Duodenal mucosa (tissue), 2 donors: Measurements from ENCODE around the gene PNMA6F.

Experiments
- H3K27ac ChIP-seq: one replicate; pipeline ENCODE4 v1.7.0; 2013; ENCODE audit warnings: low read depth, low read length
- H3K27me3 ChIP-seq, 2 donors: one replicate each; pipeline ENCODE4 v1.7.0; 2013; ENCODE audit warnings: low read length in 2 of 2, control low read depth in 1 of 2; ENCODE audit not compliant: insufficient read depth in 2 of 2, control insufficient read depth in 1 of 2
- H3K36me3 ChIP-seq, 2 donors: one replicate each; pipeline ENCODE4 v1.7.0; 2013; ENCODE audit warnings: low read length in 2 of 2, control low read depth in 1 of 2; ENCODE audit not compliant: insufficient read depth in 2 of 2, control insufficient read depth in 1 of 2
- H3K4me1 ChIP-seq, 2 donors: one replicate each; pipeline ENCODE4 v1.7.0; 2013; ENCODE audit warnings: low read length in 2 of 2, control low read depth in 1 of 2; ENCODE audit not compliant: insufficient read depth in 2 of 2, control insufficient read depth in 1 of 2
- H3K4me3 ChIP-seq, 2 donors: one replicate each; pipeline ENCODE4 v1.7.0; 2013; ENCODE audit warnings: low read length in 2 of 2, low read depth in 1 of 2
- H3K9ac ChIP-seq, 2 donors: one replicate each; pipeline ENCODE4 v1.7.0; 2013; ENCODE audit warnings: low read length in 2 of 2, low read depth in 1 of 2
- H3K9me3 ChIP-seq, 2 donors: one replicate each; pipeline ENCODE4 v1.7.0; 2013; ENCODE audit warnings: low read length in 2 of 2, control low read depth in 1 of 2; ENCODE audit not compliant: control insufficient read depth in 1 of 2

Gene PNMA6F

DNA sequence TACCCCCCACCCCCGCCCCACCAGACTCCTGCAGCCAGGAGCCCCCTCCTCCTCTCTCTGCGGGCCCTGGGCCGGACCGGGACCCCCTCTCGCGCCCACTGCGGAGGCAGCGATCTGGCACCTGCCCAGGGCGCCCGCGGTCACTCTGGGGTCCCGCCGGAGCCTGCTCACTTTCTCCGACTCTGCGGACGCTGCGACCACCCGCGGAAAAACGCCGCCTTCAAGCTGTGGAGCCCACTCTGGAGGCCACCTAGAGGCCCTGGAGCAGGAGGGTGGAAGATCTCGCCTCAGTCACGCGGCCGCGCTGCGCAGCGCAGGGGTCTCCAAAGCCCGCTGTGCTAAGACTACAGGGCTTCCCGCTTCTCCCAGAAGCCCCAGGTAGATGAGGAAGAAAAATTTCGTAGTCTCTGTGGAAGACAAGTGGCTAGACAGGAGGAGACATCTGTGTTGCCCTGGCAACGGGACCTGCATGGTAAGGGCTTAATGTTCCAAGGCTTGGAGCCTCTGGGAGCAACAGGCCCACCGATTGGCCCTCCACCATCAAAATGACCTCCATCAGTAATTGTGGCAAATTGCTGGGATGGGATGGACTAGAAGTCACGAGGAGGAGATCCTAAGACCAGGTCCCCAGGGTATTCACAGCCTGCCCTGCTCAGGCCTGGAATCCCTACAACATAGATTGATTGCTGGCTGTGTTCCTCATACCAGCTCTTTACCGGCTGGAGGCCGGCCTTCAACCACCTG lies at the start of gene PNMA6F:
Gene PNMA6F (minus strand): TSS at position 387 of the 744 bp plus-strand sequence. CDS start 1,093 bp downstream, outside the sequence.
- H3K9ac ChIP-seq = no peak within 1 kb of the TSS
- no peaks in the 10 kb centered on the region for H3K27me3 ChIP-seq
- no peak within 1 kb of the TSS for H3K27ac ChIP-seq
- no peaks in the 10 kb centered on the region for H3K4me1 ChIP-seq
- H3K4me3 ChIP-seq = no peak within 1 kb of the TSS
- H3K36me3 ChIP-seq = no peaks in the 10 kb centered on the region
- no peaks in the 10 kb centered on the region for H3K9me3 ChIP-seq

DNA sequence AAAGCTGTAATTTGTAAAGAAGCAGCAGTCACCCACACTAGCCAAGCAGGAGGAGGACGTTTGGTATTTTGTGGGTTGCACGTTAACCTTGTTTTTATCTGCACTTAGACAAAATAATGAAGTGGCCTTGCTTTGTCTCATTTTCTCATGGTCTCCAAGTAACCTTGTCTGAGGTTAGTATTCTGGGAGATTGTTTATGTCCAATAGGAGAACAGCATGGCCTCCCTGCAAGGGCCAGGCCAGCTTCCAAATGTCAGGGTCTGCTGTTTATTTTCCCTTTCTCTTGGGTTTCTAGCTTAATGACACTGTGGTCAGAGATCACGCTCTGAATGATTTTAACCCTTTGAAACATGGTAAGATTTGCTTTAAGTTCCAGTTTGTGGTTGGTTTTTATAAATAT lies 49.7 kb upstream of the PNMA6F start:
- Histone ChIP-seq H3K9me3 (no peaks in the 10 kb centered on the region), H3K4me1 (no peaks in the 10 kb centered on the region), H3K4me3 (no peak overlapping the region), H3K27me3 (no peaks in the 10 kb centered on the region), H3K9ac (no peak overlapping the region), H3K27ac (no peak overlapping the region), H3K36me3 (no peaks in the 10 kb centered on the region)

DNA sequence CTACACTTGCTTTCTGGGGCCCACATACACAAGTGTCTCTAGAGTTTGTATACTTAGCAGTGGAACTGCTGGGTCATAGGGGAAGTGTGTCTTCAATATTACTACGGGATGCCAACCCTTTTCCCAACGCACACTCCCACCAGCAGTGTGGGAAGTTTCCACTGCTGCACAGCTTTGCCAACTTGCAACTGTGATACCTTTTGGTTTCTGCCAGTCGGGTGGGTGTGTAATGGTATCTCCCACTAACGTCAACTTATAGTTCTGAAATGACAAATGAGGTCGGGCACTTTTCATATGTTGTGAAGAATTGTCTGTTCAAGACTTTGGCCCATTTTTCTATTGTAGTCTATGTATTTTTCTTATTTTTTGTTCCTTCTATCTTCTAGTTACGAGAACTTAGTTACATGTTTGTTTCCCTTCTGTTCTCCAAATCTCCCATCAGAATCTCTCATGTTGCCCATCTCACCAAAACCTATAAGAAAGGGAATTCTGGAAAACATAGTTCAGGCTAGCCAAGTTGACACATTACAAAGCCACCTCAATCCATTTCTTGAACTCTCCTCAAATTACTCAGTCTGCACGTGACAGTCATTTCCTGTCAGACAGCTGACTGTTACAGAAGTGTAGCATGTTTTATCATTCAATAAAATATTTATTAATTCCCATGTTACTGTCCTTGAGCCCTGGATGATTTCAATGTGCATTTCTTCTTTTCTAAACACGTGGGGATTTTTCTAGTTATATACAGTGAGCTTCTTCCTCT lies 48.9 kb upstream of the PNMA6F start:
- Histone ChIP-seq H3K27ac (no peak overlapping the region), H3K4me1 (no peaks in the 10 kb centered on the region), H3K27me3 (no peaks in the 10 kb centered on the region), H3K4me3 (no peak overlapping the region), H3K9me3 (no peaks in the 10 kb centered on the region), H3K9ac (no peak overlapping the region), H3K36me3 (no peaks in the 10 kb centered on the region)

DNA sequence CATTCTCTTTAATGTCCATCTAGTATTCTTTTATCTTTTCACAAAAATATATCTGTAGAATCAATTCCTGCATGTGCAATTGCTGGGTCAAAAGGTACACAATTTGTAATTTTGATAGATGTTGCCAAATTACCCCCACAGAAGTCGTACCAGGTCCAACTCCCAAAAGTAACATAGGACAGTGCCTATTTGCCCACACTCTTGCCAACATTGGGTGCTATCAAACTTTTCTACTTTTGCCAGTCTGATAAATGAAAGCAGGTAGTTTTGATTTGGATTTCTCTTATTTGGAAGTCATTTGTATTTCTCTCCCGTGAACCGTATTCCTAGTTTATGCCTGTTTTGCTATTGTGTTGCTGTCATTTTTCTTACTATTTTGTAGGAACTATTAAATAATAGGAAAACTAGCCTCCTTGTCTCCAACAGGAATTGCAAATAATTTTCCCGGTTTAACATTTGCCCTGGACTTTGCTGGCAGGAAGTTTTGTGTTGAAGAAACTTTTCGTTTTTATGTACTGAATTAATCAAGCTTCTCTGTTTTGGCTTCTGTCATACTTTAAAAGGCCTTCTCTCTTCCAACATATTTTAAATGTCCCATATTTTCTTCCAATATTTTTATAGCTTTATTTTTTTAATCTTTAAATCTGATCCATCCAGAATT lies 45.4 kb upstream of the PNMA6F start:
- Histone ChIP-seq H3K27ac (no peak overlapping the region), H3K4me3 (no peak overlapping the region), H3K27me3 (no peaks in the 10 kb centered on the region), H3K9me3 (no peaks in the 10 kb centered on the region), H3K9ac (no peak overlapping the region), H3K36me3 (no peaks in the 10 kb centered on the region), H3K4me1 (no peaks in the 10 kb centered on the region)

DNA sequence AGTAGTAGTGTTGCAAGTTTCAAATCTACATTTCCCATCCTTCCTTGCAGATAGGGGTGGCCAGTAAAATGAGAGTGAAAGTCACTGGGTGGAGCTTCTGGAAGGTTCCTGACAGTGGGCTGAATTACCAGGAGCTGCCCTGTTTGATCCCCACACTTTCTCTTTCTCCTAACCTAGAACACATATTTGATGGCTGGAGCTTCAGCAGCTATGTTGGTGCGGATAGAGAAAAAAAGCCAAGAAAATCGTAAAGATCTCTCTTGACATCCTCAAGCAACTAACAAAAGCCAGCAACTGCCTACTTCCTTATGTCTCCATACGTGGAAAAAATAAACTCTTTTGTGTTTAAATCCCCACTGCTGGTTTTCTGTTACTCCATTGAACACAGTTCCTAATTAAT lies 44.6 kb upstream of the PNMA6F start:
- H3K4me1 ChIP-seq = no peaks in the 10 kb centered on the region
- H3K9ac ChIP-seq = no peak overlapping the region
- no peaks in the 10 kb centered on the region for H3K9me3 ChIP-seq
- H3K4me3 ChIP-seq = no peak overlapping the region
- H3K27me3 ChIP-seq = no peaks in the 10 kb centered on the region
- H3K36me3 ChIP-seq = no peaks in the 10 kb centered on the region
- no peak overlapping the region for H3K27ac ChIP-seq

DNA sequence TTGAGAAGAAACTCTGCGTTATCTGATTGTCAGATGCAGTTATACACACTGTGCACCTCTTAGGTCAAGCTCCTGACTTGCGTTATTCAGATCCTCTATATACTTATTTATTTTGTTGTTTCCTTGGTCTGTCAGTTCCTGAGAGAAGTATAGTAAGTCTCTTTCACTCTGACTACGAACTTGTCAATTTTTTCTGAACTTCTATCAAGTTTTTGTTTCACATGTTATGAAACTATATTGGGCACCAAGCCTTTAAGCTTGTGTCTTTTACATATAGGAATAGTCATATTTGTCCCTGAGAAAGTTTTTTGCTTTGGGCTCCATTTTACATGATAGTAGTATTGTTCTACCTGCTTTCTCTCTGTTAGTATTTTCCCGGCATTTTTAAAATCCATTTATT lies 44.1 kb upstream of the PNMA6F start:
- Histone ChIP-seq H3K9ac (no peak overlapping the region), H3K36me3 (no peaks in the 10 kb centered on the region), H3K9me3 (no peaks in the 10 kb centered on the region), H3K27me3 (no peaks in the 10 kb centered on the region), H3K4me3 (no peak overlapping the region), H3K27ac (no peak overlapping the region), H3K4me1 (no peaks in the 10 kb centered on the region)

DNA sequence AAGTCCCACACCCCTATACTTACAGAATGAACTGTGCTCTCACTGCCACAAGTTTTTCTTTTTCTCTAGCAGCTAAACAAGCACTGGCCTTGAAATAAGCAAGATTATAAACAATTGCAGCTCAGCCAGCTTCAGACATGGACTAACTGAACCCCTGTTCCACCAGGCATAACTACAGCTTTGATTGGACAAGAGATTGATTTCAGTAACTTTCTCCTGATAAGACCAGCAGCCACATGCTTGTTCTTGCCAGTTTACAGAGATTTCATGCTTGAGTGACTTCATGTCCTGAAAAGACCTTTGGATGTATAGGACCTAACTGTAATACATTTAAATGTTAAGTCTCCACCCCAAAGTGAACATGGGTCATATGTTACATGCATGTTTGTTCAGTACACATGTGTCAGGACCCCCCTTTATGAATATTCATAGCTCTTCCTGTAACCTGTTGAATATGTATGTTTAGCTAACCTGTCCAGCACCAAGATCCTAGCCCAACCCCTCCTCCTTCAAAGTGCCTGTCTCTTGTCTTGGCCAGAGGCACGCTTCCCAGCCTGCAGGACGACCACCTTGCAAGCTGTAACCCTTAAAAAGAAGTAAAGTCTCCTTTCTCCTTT lies 40.3 kb upstream of the PNMA6F start:
- no peaks in the 10 kb centered on the region for H3K9me3 ChIP-seq
- H3K36me3 ChIP-seq = no peaks in the 10 kb centered on the region
- no peaks in the 10 kb centered on the region for H3K27me3 ChIP-seq
- no peak overlapping the region for H3K9ac ChIP-seq
- no peak overlapping the region for H3K27ac ChIP-seq
- H3K4me3 ChIP-seq = no peak overlapping the region
- H3K4me1 ChIP-seq = no peaks in the 10 kb centered on the region

DNA sequence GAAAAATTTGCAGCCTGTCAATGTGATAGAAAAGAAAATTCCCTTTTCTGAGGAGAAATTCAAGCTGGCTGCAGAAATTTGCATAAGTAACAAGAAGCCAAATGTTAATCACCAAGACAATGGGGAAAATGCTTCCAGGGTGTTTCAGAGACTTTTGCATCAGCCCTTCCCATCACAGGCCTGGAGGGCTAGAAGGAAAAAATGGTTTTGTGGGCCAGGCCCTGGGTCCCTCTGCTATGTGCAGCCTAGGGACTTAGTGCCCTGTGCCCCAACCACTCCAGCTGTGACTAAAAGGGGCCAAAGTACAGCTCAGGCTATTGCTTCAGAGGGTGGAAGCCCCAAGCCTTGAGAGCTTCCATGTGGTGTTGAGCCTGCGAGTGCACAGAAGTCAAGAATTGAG lies 36.3 kb upstream of the PNMA6F start:
- H3K4me3 ChIP-seq = no peak overlapping the region
- no peaks in the 10 kb centered on the region for H3K27me3 ChIP-seq
- no peak overlapping the region for H3K27ac ChIP-seq
- no peak overlapping the region for H3K9ac ChIP-seq
- H3K9me3 ChIP-seq = no peaks in the 10 kb centered on the region
- no peaks in the 10 kb centered on the region for H3K36me3 ChIP-seq
- no peaks in the 10 kb centered on the region for H3K4me1 ChIP-seq

DNA sequence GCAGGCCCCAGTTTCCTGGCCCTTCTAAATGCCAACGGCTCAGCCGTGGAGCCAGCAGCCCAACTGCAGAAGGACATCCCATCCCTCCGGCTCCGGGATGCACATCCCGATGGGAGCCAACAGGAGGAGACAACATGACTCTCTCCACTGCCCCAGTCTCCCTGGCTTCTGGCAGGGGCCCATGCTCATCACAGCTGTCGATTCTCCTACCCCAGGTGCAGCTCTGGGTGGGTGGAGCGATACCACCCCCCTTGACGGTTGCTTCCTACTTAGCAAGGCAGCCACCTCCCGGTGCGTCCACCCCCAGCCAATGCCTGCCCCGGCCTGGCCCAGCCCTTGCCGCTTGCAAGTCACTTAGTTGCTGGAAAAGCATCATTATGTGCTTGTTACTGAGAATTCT lies 31.8 kb upstream of the PNMA6F start:
- H3K9ac ChIP-seq = no peak overlapping the region
- H3K4me1 ChIP-seq = no peaks in the 10 kb centered on the region
- H3K27ac ChIP-seq = no peak overlapping the region
- no peaks in the 10 kb centered on the region for H3K27me3 ChIP-seq
- H3K9me3 ChIP-seq = no peaks in the 10 kb centered on the region
- H3K4me3 ChIP-seq = no peak overlapping the region
- H3K36me3 ChIP-seq = peaks cover 6 to 12% of the 10 kb centered on the region in 2 donors

DNA sequence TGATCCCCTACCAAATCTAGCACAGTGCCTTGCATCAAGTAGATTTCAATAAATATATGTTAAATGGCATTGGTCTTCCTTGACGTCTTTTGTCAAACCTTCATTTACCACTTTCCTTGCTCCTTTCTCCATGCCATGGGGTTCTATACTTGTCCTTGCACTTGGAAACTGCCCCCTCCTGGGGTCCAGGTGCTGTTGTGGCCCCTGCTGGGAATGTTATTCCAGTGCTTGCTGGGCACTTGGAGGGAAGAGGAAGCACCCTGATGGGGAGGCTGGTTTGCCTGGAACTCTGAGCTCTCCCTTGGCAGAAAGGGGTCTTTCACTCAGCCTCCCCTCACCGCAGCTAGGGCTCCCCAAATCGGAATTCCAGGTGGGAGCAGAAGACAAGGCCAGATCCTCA lies 31.3 kb upstream of the PNMA6F start:
- no peak overlapping the region for H3K9ac ChIP-seq
- peaks cover 6 to 15% of the 10 kb centered on the region in 2 donors for H3K36me3 ChIP-seq
- no peaks in the 10 kb centered on the region for H3K27me3 ChIP-seq
- no peak overlapping the region for H3K4me3 ChIP-seq
- H3K4me1 ChIP-seq = no peaks in the 10 kb centered on the region
- no peak overlapping the region for H3K27ac ChIP-seq
- no peaks in the 10 kb centered on the region for H3K9me3 ChIP-seq
